Limb (tissue), 2 donors: Measurements from ENCODE around the gene ADAMTS6.

Experiments
- DNase-seq, 2 donors: peaks; one replicate each; pipeline ENCODE4 v3.0.0-alpha.2; 2016; ENCODE audit errors: extremely low spot score in 2 of 2

The ADAMTS6 gene

DNA sequence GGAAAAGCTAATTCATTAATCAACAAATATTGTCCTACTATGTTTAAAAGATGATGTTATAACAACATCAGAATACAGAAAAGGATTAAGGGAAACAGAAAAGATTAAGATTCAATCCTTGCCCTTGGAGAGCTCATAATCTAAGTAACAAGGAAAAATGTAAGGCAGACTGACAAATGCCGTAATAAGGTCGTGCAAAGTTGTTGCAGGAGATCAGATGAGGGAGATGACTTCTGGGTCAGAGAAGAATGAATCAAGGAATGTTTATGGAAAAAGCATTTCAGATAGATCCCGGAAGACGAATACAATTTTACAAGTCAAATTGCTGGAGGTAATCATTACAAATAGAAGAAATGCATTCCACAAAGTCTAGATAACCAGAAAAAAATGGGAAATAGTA is 6.4 kb downstream of the ADAMTS6 start:
- DNase-seq = no peak

- no peak for DNase-seq
Measured at GRCh38 chr5:65474130-65474711, 7.5 kb downstream of the ADAMTS6 start.

DNA sequence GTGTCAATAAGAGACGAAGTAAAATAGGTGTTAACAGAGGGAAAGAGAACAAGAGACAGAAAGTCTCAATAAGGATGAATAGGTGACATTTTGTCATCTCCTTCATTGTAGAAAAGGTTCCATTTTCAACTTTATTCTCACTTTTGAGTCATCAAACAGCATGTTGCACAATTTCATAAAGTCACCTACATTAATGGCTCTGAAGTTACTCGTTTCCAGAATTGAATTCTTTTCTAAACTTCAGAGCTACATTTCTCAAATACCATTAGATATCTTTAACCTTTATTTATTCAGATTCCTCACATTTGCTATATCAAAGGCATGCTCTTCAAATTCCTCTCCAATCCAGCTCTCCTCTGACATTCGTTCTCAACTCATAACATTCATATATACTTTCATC is 13.1 kb downstream of the ADAMTS6 start:
- DNase-seq = no peak

- DNase-seq = no peak
Measured at GRCh38 chr5:65462139-65462705, 19.5 kb downstream of the ADAMTS6 start.

GRCh38 chr5:65461490-65461889 is 20.2 kb downstream of the ADAMTS6 start:
- DNase-seq = no peak

DNA sequence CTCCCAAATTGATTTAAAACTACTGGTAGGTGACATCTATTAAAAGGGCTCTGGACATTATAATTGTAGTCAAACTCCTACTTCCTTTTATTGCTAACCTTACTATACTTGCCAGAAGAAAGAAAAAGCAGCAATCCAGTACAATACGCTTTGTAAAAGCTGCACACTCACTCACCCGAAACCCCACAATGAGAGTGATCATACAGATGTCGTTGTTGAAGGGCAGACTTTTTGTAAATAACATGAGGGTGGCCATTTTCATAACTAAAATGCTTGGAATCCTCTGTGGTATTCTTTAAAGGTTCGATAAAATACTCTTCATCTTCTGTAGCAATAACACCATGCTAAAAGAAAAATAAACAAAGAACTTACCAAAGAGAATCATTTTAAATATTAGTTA is 21.7 kb downstream of the ADAMTS6 start:
- DNase-seq = no peak

DNA sequence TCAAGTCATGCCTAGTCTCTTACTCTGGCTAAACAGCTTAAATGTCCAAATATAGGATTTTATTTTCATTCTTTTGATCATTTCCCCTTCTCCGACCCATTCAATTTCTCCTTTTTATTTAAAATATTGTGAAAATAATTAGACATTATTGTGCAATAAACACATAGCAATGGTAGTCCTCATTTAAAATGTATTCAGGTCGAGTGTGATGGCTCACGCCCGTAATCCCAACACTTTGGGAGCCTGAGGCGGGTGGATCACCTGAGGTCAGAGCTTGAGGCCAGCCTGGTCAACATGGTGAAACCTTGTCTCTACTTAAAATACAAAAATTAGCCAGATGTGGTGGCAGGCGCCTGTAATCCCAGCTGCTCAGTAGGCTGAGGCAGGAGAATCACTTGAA is 26.7 kb downstream of the ADAMTS6 start:
- no peak for DNase-seq

DNA sequence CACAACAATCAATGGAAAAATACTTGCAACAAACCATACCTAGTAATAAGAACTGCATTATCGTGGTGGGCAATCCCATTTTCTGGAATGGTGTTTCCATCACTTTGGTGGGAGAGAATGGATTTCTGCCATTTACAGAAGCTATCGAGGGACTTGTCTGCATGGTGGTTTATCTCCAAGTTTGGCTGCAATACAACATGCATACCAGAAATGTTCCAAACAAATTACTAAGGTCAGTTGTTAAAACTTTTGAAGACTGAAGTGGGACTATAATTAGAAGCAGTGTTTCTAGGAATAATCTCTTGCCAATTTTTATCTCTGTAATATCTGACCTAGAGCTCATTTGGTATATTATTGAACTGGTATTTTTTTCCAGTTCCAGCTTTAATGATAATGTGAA is 30.3 kb downstream of the ADAMTS6 start:
- no peak for DNase-seq

DNA sequence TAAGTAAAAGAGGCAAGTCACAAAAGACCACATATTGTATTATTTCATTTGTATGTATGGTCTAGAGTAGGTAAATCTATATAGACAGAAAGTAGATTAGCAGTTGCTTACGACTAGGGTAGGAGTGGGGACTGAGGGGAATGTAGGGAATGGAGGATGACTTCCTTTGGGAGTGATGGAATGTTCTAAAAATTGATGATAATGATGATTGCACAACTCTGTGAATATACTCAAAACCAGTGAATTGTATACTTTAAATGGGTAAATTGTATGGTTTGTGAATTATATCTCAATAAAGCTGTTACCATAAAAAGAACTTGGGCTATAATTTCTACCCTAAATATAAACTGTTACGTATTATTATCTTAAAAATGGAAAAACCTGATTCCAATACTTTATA is 35.0 kb downstream of the ADAMTS6 start:
- DNase-seq = no peak

GRCh38 chr5:65441800-65442199 is 39.9 kb downstream of the ADAMTS6 start:
- no peak for DNase-seq

DNA sequence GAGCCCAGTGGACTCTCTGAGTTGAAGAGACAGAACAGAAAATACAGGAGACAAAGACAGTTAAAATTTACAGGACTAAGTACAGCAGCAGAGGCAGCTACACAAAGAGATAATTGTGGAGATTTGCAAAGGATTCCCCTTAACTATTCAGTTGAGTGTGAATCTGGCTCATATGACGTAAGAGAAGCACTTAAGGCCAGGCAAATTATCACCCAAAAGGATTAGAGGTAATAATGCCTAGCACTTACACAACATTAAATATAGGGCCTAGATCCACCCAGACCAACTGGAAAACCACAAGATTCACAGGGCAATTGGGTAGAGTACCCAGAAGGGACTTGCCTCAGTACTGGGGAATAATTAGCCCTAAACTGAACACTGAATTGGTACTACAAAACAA is 41.3 kb downstream of the ADAMTS6 start:
- no peak for DNase-seq

DNA sequence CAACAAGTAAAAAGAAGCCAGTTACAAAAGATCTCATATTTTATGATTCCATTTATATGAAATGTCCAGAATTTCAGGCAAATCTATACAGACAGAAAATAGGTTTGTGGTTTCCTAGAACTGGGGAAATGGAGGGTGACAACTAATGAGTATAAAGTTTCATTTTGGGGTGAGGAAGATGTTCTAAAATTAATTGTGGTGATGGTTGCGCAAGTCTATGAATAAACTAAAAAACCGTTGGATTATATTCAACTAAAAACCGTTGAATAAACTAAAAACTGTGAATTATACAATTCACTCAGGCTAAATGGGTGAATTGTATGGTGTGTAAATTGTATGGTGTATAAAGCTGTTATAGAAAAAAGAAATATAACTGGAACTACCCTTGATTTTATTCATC is 47.6 kb downstream of the ADAMTS6 start:
- no peak for DNase-seq

- DNase-seq = no peak
Measured at GRCh38 chr5:65426656-65427055, 55.1 kb downstream of the ADAMTS6 start.

DNA sequence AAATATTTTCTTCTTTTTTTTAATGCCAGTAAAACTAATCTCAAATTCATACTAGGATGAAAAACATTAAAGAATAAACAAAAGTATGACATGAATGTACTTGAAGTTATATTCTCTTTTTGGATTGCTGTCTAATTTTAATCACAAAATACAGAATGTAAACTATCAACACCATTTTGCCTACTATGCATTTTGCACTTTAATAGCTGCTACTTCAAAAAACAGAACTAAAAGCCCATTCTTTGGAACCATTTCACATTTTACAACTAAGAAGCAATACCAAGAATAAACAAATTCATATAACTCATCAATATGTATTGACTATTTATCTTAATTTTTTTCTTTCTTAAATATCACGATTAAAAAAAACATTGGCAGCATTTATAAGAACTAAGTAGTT is 58.1 kb downstream of the ADAMTS6 start:
- DNase-seq = no peak

DNA sequence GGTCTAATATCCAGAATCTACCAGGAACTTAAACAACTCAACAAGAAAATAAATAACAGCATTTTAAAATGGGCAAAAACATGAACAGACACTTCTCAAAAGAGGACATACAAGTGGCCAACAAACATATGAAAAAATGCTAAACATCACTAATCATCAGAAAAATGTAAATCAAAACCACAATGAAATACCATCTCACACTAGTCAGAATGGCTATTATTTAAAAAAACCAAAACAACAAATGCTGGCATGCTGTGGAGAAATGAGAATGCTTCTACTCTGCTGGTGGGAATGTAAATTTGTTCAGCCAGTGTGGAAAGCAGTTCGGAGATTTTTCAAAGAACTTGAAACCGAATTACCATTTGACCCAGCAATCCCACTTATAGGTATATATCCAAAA is 63.1 kb downstream of the ADAMTS6 start:
- no peak for DNase-seq

- no peak for DNase-seq
Measured at GRCh38 chr5:65413822-65414221, 67.9 kb downstream of the ADAMTS6 start.

- no peak for DNase-seq
Measured at GRCh38 chr5:65412842-65413241, 68.9 kb downstream of the ADAMTS6 start.

DNA sequence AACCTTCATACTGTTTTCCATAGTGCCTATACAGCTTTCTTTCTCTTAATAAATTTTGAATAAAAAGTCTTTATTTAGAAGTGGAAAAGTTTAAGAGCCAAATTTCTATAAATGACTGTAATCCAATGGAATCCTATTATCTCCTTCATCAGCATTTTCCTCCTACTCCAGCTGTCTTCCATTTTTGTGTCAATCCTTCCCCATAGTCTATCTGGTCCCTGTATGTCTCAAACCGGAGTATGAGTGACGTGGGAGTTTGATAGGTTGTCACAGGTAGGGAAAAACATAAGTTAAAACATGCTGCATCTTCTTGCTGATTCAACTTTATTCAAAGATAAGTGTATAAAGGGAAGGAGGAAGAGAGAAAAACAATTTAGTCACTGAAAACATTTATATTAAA is 70.4 kb downstream of the ADAMTS6 start:
- DNase-seq = no peak

GRCh38 chr5:65395526-65396155 is 86.1 kb downstream of the ADAMTS6 start:
- DNase-seq = no peak

GRCh38 chr5:65394087-65394486 is 87.6 kb downstream of the ADAMTS6 start:
- DNase-seq = no peak

DNA sequence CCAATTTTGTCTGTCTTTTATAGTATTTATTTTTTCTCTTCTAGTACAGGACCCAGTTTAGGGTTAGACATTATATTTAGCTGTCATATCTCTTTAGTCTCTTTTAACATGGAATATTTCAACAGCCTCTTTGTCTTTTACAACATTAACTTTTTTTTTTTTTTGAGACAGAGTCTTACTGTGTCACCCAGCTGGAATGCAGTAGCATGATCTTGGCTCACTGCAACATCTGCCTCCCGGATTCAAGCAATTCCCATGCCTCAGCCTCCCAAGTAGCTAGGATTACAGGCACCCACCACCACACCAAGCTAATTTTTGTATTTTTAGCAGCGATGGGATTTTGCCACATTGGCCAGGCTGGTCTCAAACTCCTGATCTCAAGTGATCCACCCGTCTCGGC is 90.1 kb downstream of the ADAMTS6 start:
- no peak for DNase-seq

DNA sequence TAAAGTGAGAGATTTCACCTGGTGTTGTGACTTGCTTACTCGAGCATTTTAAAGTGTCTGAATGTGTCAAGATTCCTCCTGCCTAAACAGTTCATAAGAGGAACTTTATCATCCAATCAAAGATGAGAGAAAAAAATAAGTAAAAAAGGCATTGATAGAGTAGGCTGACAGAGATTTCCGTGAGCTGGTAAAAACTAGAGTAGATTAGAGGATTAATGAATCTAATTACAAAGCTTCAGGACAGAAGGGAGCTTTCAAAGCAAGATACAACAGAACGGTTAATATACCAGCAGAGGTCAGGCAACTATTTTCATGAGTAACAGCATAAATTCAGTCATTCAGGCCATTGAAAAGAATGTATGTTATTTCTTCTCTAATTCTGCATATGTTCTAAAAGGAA is 91.5 kb downstream of the ADAMTS6 start:
- no peak for DNase-seq

DNA sequence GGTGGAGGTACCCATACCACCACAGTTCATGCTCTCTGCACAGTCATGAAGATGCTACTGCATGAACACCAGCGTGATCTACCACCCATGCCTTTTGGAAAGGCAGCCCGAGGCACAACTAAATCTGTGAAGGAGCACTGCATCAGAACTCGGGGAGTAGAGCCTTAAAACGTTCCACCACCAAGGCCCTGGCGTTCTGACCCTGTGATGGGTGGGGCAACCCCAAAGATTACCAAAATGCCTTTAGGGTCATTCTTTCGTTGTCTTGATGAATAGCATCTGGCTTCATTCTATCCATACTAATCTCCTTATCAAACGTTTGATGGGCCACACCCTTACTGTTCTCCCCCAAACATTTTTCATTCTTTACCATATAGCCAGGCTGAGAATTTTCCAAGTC is 97.9 kb downstream of the ADAMTS6 start:
- DNase-seq = no peak
